Ramos (cell line): ENCODE results near the gene ZNF592.
"Not testable (repeated sequence)": the region's sequence is repeated elsewhere in the genome, so short reads cannot be mapped to it uniquely, and the experiment has no call there.

Source experiments
- in situ Hi-C: fragments of 300-500 bp; cut with MboI; formaldehyde crosslinking; loops from one replicate; pipeline ENCODE4 v1.14.3; 2022; ENCODE audit warnings: low sequenced_read_pairs; ENCODE audit not compliant: unreplicated experiment

The ZNF592 gene

DNA sequence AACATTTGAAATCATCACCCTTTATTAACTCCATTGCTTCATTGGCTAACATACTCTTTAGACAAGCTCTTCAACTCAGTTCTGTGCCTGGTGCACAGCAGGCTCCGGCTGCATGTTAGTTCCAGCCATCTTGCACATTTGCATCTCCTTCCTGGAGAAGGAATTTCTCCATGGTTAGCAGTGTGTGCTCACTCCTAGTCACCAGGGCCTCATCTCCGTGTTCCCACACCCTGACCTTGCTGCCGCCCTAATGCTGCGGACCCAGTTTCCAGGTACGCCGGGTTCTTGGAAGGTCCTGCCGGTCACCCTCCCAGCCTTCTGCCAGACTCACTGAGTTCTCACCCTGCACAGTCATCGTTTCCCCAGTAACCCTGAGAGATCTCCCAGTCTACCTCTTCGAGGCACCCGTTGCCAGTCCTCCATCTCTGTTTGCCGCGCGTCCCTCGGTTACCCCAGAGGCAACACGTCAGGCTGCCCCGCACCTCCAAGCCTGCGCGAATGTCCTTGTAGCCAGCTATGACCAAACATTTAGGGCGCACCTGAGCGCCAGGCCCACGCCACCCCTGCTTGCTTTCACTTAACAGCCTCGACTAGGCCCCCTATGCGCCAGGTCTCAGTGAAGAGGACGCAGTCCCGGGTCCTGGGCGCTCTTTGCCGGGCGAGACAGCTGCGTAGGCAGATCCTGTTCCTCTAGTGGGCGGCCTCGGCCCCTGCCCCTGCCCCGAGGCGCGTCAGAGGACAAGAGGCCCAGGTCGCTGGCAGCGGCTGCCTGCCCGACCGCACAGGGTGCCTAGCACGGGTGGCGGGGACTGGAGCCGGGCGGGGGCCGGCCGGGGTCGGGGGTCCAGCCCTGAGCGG is 747 bp upstream of the ZNF592 start:
- in situ Hi-C loops = no loop called here

DNA sequence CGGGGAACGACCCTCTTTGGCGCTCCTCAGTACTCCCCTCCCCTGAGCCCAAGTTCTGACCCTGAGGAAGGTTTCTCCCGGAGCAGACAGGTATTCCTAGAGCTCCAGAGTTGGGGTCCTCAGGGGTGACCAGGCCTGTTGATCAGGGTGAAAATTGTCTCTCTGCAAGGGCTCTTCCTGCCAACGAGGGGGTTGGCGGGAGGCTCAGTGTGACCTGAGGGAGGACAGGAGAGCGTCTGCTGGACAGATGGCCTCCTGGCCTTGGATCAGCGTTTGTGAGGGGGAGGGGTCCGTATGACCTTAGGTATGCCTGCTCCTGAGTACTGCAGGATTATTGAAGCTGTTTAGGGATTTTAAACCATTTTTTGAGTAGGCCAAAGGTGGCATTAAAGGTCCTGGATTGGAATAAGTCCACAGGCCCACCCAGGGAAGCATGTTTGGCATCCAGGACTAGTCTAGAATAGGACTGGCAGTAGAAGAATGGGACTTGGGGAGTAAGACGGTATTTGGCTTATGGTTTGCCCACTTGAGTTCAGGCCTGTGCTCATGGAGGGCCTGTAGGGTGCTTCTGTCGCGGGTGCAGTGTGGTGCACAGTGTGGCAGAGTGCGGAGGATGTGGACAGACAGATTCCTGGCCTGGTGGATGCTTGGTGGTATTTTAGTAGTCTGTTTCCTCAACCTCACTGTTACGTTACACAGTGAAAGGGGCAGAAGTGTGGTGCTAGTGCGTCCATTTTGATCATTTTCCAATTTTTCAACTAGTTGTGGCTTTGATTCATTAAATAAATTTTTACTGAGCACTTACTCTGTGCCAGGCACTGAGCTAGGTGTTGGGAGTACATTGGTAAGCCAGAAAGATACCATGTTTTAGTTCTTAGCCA is 959 bp downstream of the ZNF592 start:
- in situ Hi-C loops = no loop called here

DNA sequence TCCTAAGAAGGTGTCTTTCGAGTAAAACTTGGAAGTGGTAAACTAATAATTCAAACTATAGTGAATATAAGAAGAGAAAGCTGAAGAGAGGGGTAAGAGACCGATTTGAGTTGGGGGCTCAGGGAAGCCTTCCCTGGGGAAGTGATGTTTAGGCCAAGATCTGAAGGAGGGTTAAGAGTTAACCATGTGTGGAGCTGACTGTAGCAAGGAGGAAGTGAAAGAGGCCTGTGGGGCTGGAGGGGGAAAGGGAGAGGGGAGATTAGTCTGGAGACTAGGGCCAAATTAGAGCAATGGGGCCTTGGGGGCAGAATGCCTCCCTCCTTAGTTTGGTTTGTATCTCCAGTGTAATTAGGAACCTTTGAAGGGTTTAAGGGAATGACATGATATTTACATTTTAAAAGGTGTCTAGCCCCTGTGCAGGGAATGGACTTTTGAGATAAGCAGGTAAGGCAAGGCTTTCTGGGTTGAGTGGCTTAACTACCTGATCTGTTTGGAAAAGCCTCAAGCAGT is 2.2 kb downstream of the ZNF592 start:
- in situ Hi-C loops = no loop called here

DNA sequence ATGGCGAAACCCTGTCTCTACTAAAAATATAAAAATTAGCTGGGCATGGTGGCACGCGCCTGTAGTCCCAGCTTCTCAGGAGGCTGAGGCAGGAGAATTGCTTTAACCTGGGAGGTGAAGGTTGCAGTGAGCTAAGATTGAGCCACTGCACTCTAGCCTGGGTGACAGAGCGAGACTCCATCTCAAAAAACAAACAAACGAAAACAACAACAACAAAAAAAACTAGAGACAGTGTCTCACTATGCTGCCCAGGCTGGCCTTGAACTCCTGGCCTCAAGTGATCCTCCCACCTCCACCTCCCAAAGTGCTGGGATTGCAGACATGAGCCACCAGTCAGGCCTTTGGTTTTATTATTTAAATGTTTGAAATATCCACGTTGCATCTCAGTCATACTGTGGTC is 3.3 kb downstream of the ZNF592 start:
- in situ Hi-C loops = not testable (repeated sequence)

DNA sequence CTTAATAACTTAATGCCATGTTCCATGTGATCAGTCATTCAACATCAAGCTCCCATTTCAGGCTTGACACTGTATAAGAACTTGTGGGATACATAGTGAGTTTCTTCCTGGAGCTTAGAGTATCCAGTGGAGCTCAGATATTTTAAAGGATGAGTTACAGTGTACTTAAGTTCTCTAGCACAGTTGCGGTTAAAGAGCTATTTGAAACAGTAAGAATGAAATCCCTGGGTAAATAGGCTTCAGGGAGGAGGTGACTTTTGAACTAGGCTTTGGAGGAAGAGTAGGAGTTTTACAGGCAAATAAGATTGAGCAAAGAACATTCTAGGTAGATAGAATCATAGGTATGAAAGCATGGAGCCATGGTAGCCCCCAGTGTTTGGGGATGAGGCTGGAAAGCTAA is 3.8 kb downstream of the ZNF592 start:
- in situ Hi-C loops = no loop called here

DNA sequence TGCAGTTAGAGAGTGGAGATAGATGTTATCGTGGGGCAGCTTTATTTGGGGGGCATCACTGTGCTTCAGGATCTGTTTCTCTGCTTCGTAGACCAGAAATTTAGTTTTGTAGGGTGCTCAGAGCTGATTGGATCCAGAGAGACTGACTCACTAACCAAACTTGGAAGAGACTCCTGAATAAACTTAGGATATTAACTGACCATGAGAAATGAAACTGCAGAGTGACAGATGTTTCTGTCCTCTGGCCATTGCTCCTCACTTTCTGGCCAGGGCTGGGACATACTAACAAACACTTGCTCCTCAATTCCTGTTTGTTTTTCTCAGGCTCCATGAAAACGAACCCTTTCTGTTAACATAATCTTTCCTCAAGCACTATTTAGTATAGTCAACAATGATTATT is 4.3 kb downstream of the ZNF592 start:
- in situ Hi-C loops = no loop called here

DNA sequence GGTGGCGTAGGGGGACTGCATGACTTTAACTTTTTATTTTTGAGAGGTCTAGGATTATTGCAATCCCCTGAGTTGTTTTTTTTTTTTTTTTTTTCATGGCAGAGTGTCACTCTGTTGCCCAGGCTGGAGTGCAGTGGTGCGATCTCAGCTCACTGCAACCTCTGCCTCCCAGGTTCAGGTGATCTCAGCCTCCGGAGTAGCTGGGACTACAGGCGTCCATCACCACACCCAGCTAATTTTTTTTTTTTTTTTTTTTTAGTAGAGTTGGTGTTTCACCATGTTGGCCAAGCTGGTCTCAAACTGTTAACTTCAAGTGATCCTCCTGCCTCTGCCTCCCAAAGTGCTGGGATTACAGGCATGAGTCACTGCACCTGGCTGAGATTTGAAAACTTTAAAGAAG is 6.5 kb downstream of the ZNF592 start:
- in situ Hi-C loops = not testable (repeated sequence)

DNA sequence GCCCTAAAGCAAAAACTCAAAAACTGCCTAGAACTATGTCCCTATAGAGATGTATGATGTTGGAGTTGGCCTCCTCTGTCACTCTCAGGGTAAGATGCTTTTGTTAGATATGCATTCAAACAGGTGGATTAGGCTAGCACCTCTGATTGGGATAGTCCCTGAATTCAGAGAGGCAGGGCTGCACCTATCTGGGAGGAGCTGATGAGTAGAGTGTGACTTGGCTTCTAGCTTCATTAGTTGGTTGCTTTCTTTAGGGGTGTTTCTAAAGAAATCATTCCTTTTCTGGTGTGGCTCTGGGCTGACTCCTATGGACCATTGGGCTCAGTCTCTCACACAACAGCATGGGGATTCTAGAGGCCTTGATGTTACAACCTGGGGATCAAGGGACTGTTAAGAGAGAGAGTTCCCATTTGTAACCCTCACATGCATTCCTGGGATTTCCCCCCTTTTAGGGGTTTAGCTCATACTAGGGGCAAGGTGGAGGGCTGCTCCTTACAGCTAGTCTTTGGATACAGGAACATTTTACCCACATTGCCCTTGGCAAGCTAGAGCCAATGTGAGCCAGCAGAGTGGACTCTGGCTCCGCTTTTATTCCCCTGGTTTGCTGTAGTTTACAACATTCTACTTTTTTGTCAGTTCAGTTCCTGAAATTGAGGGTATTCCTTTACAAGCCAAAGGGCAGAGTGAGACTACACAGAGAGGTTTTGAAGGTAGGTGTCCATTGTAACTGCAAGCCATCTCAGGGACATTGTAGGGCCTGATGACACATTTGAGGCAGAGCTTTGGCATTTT is 7.5 kb downstream of the ZNF592 start:
- in situ Hi-C loops = no loop called here

DNA sequence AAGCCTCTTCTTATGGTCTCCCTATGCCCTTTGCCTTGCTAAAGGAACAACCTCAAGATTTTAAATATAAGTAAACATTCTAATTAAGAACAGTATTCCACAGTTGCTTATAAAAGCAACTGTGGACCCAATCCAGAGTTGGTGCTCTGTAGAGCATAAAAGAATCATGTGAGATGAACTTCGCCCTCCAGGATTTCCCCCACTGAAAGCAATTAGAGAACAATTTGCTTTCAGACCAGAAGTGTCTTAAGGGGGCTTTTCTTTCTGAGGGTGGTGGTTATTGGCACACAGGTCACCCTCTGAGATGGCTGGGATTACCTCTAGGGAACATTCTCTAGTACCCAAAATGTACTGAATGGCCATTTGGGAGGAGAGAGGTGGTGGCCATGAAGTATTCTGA is 10.6 kb downstream of the ZNF592 start:
- in situ Hi-C loops = no loop called here

DNA sequence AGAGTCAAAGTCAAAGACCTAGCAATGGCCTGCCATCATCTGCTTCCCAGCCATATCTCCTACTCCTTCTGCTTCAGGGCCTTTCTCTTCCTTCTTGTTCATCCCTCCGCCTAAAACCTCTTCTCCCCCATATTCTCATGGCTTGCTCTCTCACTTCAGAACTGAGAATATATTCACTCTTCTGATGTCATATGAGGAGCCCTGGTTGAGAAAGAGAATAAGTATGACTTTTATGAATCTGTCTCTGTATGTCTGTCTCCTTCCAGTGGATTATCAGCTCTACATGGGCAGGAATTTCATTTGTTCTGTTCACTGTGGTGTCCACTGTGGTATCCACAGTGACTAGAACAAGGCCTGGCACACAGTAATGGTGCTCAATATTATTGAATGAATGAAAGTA is 11.8 kb downstream of the ZNF592 start:
- in situ Hi-C loops = no loop called here

DNA sequence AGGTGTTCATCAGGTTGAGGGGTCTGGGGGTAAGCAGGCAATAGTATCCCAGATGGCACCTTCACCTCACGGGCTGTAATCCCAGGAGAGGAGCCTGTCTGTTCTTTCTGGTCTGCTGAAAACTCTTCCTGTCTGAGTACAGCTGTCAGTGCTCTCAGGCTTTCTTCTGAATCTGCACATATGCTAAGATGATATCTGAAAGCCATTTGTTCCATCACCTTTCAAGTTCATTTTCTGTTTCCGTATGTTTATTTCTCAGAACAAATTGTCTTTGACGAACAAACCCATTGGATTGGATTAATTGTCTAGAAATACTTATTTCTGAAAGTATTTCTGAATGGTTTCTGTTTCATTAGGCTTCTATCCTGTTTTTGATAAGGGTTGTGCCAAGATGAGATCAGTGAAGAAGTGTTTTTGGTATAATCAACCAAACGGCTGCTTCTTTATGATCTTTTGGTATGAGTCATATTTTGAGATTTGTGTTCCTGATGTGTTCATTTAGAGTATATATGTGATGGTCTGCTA is 13.3 kb downstream of the ZNF592 start:
- in situ Hi-C loops = no loop called here

DNA sequence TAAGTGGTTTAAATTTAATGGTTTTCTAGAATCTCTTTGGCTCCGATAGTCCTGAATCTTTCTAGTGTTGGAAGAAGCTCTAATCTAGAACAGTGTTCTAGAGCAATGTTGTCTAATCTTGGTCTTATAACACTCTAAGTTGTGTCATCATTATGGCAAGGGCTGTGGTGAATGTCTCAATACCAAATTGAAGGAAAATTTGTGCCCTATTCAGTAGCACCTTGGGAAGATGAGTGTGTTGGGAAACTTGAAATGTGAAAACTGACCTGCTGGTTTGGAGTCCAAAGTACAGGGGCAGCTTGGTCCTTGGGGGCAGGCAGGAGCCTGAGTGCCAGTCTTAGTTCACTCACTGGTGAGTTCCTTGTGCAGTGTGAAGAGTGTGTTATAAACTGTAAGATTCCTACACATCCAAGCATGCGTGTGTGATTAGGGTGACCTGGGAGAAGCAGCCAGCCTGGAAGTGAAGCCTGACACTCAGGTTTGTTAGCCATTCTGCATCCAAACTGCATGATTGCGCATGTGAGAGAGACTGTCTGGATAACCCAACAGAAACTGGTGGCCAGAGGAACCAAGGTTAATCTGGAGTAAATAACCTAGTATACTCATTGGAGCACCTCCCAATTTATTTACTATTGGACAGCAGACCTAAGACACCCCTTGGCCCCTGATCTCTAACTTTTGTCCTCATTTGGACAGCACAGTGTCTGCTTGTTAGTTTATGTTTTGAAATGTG is 14.6 kb downstream of the ZNF592 start:
- in situ Hi-C loops = no loop called here

DNA sequence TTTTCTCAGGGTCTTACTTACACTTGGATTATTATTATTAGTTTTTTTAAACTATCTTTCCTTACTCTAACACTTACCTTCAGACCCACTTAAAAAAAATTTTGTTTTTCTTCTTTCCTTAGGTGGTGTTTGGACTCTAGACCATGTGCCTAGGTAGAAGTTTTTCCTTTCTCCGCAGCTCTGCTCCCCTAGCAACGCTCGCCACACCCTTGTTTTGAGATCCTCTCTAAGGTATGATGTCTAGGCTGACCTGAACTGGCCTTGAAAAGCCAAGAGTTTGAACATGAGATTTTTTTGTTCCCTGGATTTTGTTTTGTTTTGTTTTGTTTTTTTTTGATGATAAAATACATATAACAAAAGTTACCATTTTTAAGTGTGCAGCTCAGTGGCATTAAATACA is 16.2 kb downstream of the ZNF592 start:
- in situ Hi-C loops = no loop called here

DNA sequence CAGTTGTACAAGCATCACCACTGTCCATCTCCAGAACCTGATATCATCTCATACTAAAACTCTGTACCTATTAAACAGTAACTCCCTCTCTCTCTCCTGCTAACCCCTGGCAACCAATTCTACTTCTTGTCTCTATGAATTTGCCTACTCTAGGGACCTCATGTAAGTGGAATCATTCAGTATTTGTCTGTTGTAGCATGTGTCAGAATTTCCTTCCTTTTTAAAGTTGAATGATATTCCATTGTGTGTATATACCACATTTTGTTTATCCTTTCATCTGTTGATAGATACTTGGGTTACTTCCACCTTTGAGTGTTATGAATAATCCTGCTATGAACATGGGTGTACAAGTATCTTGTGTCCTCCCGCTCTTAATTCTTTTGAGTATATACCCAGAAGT is 16.6 kb downstream of the ZNF592 start:
- in situ Hi-C loops = no loop called here

DNA sequence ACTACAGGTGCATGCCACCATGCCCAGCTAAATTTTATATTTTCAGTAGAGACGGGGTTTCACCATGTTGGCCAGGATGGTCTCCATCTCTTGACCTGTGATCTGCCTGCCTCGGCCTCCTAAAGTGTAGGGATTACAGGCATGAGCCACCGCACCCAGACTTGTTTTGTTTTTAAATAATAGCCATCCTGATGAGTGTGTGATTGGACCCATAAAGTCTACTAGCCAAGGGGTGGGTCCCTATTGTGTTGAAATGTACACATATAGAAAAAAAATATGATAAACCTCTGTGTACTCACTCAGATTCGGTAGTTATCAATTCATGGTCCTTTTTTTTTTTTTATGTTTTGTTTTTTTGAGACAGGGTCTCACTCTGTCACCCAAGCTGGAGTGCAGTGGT is 17.3 kb downstream of the ZNF592 start:
- in situ Hi-C loops = no loop called here

DNA sequence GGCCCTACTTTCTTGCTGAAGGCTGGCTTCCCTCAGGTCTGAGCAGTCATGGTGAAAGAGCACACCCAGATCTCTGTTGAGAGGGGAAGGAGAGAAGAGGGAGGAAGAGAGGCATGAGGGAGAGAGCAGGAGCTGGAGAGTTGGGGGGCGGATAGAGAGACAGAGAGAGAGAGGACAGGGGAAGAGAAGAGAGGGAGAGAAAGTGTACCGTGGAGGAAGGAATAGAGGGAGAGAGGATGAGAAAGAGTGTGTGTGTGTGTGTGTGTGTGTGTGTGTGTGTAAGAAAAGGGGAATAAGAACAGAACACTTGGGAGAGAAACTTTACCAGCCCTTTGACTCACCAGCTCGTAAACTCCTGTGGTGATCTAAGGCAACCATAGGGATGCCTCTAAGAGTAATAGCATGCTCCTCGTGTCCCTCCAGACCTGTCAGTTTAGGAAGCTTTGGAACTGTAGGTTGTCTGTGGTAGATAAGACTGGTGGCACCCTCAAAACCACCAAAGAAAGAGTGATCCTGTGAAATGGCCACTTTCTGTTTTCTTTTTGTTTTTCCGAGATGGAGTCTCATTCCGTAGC is 18.2 kb downstream of the ZNF592 start:
- in situ Hi-C loops = no loop called here

DNA sequence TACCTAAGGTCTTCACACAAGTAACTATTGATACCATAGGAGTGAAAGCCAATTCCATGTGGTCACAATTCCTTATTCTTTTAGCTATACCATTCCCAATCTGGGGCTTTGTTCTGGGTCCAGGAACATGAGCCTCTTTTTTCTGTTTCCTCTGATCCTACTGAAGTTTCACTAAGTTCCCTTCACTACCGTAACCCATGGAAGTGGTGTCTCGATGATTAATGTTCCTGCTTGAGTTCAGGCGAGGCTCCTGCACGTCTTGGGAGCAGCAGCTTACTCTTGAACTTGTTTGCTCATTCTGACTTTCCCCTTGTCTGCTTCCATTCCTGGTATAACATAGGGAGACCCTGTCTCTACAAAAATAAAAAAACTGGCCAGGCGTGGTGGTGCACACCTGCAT is 23.6 kb downstream of the ZNF592 start:
- in situ Hi-C loops = no loop called here

DNA sequence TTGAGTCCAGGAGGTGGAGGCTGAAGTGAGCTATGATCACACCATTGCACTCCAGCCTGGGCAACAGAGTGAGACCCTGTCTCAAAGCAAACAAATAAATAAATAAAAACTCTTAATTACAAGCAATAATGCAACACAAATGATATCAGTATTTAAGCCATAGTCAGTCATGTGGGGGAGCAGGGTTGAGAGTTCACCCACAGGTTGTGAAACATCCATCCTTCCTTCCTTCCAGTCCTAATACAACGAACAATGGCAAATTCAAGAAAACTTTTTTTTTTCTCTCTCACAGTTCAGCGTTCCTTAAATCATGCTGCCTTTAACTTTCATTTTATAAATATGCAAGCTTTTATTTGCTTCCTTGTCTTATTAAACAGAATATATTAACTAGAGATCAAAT is 24.1 kb downstream of the ZNF592 start:
- in situ Hi-C loops = no loop called here

DNA sequence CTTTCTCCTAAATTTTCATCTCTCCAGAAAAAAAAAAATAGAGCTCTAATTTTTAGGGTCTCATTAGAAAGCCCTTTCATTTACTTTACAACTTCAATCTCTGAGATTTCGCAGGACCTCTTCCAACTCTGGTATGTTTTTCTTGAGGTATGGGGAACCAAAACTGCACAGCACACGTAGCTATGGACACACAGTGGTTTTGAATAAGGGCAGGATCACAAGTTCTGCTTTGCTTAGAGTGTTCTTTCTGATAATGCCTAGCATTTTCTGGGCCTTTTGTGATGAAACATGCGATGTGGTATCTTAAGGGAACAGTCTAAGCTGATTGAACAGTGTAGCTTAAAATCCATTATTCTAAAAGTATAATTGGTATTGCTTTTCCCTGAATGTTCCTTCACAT is 25.3 kb downstream of the ZNF592 start:
- in situ Hi-C loops = no loop called here
